OCI-LY1 (cell line): Measurements from ENCODE around the gene ESR2.

ENCODE experiments used
- H2AFZ ChIP-seq: fragments of 200-600 bp; sonication (generic), shearing (Covaris generic); 2 replicates; pipeline ENCODE4 v1.6.0; 2014; ENCODE audit warnings: antibody characterized with exemption, mild to moderate bottlenecking, low read length
- H3F3A ChIP-seq: fragments of 200-600 bp; sonication (generic), shearing (Covaris generic); 2 replicates; pipeline ENCODE4 v1.6.0; 2014; ENCODE audit warnings: mild to moderate bottlenecking, antibody characterized with exemption, low read length, moderate library complexity; ENCODE audit not compliant: insufficient read depth
- H3K27ac ChIP-seq: fragments of 200-600 bp; sonication (generic); 2 replicates; pipeline ENCODE4 v1.5.1; 2014; ENCODE audit warnings: low read length, mixed run types, mild to moderate bottlenecking, low read depth; ENCODE audit not compliant: poor library complexity, severe bottlenecking
- H3K27me3 ChIP-seq: fragments of 200-600 bp; sonication (generic); 2 replicates; pipeline ENCODE4 v1.6.0; 2014; ENCODE audit warnings: antibody characterized with exemption, mild to moderate bottlenecking, low read length, moderate library complexity; ENCODE audit not compliant: insufficient read depth
- H3K36me3 ChIP-seq: fragments of 200-600 bp; sonication (generic); 2 replicates; pipeline ENCODE4 v1.6.1; 2014; ENCODE audit warnings: mild to moderate bottlenecking, antibody characterized with exemption, low read length, moderate library complexity, mixed read lengths; ENCODE audit not compliant: insufficient read depth
- H3K4me1 ChIP-seq: fragments of 200-600 bp; sonication (generic); 2 replicates; pipeline ENCODE4 v1.5.1; 2014; ENCODE audit warnings: mild to moderate bottlenecking, low read length, moderate library complexity; ENCODE audit not compliant: insufficient read depth, severe bottlenecking
- H3K4me2 ChIP-seq: fragments of 200-600 bp; sonication (generic), shearing (Covaris generic); 2 replicates; pipeline ENCODE4 v1.6.1; 2014; ENCODE audit warnings: low read length
- H3K4me3 ChIP-seq: fragments of 200-600 bp; sonication (generic); 2 replicates; pipeline ENCODE4 v1.5.1; 2014; ENCODE audit warnings: low read length, low read depth, mild to moderate bottlenecking, mixed read lengths; ENCODE audit not compliant: poor library complexity, severe bottlenecking
- H3K79me2 ChIP-seq: fragments of 200-600 bp; shearing (Covaris generic); 2 replicates; pipeline ENCODE4 v1.6.1; 2016; ENCODE audit warnings: mixed run types, low read length, mixed read lengths; ENCODE audit not compliant: insufficient read depth
- H3K9ac ChIP-seq: fragments of 200-600 bp; sonication (generic), shearing (Covaris generic); 2 replicates; pipeline ENCODE4 v1.6.1; 2014; ENCODE audit warnings: mild to moderate bottlenecking, low read length, mixed read lengths
- H3K9me2 ChIP-seq: fragments of 200-600 bp; sonication (generic), shearing (Covaris generic); 2 replicates; pipeline ENCODE4 v1.6.1; 2014; ENCODE audit warnings: low read depth, mild to moderate bottlenecking, low read length, mixed read lengths
- H3K9me3 ChIP-seq: fragments of 200-600 bp; shearing (Covaris generic); 2 replicates; pipeline ENCODE4 v1.6.1; 2014; ENCODE audit warnings: low read length, mixed read lengths
- H4K20me1 ChIP-seq: fragments of 200-600 bp; sonication (generic), shearing (Covaris generic); 2 replicates; pipeline ENCODE4 v1.6.0; 2016; ENCODE audit warnings: mild to moderate bottlenecking, low read length; ENCODE audit not compliant: insufficient read depth
- CTCF ChIP-seq: fragments of 200-600 bp; sonication (generic), shearing (Covaris generic); IDR thresholded peaks from 2 replicates; pipeline ENCODE4 v1.5.1; 2017; ENCODE audit warnings: mild to moderate bottlenecking, antibody characterized with exemption, low read length, moderate library complexity, mixed read lengths
- EZH2 ChIP-seq: fragments of 200-600 bp; sonication (generic), shearing (Covaris generic); IDR thresholded peaks from 2 replicates; pipeline ENCODE4 v1.8.0; 2017; ENCODE audit warnings: borderline replicate concordance, mixed run types, mild to moderate bottlenecking, antibody characterized with exemption, low read length, moderate library complexity, mixed read lengths

The ESR2 gene

GRCh38 chr14:64080452-64080851 lies 213.7 kb downstream of the ESR2 start:
- H3K9ac ChIP-seq: no peak overlapping the region
- H3K4me3 ChIP-seq: no peak overlapping the region
- no peaks in the 10 kb centered on the region for H3F3A ChIP-seq
- no peaks in the 10 kb centered on the region for H3K4me1 ChIP-seq
- no peak overlapping the region for H3K4me2 ChIP-seq
- TF ChIP-seq CTCF (no peak), EZH2 (no peak)
- H2AFZ ChIP-seq: no peak overlapping the region
- H3K27me3 ChIP-seq: no peaks in the 10 kb centered on the region
- no peaks in the 10 kb centered on the region for H3K9me2 ChIP-seq
- H3K36me3 ChIP-seq: peaks cover 71% of the 10 kb centered on the region; the same call in 1 of the 2 replicates
- no peaks in the 10 kb centered on the region for H4K20me1 ChIP-seq
- H3K27ac ChIP-seq: no peak overlapping the region
- H3K9me3 ChIP-seq: no peaks in the 10 kb centered on the region
- no peaks in the 10 kb centered on the region for H3K79me2 ChIP-seq

- Histone ChIP-seq H3K4me3 (no peak overlapping the region), H3K9ac (no peak overlapping the region), H4K20me1 (no peaks in the 10 kb centered on the region), H3K27ac (no peak overlapping the region), H3K9me2 (no peaks in the 10 kb centered on the region), H3K4me2 (no peak overlapping the region), H3K9me3 (no peaks in the 10 kb centered on the region), H3F3A (no peaks in the 10 kb centered on the region), H2AFZ (no peak overlapping the region), H3K36me3 (peaks cover 81% of the 10 kb centered on the region), H3K27me3 (no peaks in the 10 kb centered on the region), H3K79me2 (no peaks in the 10 kb centered on the region), H3K4me1 (no peaks in the 10 kb centered on the region)
- no peak for TF ChIP-seq CTCF
- TF ChIP-seq EZH2: no peak
Observed at GRCh38 chr14:64075613-64076005, 218.6 kb downstream of the ESR2 start.

GRCh38 chr14:64074961-64075612 lies 219.1 kb downstream of the ESR2 start:
- H4K20me1 ChIP-seq: no peaks in the 10 kb centered on the region

More at GRCh38 chr14:64074961-64075612, 219.1 kb downstream of the ESR2 start:
- peaks cover 81% of the 10 kb centered on the region for H3K36me3 ChIP-seq
- no peak overlapping the region for H3K27ac ChIP-seq
- H3K4me3 ChIP-seq: no peak overlapping the region
- no peaks in the 10 kb centered on the region for H3K4me1 ChIP-seq
- no peak for TF ChIP-seq CTCF
- TF ChIP-seq EZH2: no peak
- H3K9me2 ChIP-seq: no peaks in the 10 kb centered on the region
- H3K9me3 ChIP-seq: no peaks in the 10 kb centered on the region
- H3F3A ChIP-seq: no peaks in the 10 kb centered on the region
- no peak overlapping the region for H2AFZ ChIP-seq
- no peaks in the 10 kb centered on the region for H3K27me3 ChIP-seq
- H3K79me2 ChIP-seq: no peaks in the 10 kb centered on the region
- no peak overlapping the region for H3K9ac ChIP-seq
- no peak overlapping the region for H3K4me2 ChIP-seq
